GM18951 (cell line): ENCODE measurements around the gene GNAS-AS1.

Experiments
- POLR2A ChIP-seq: IDR thresholded peaks from 4 replicates; pipeline ENCODE4 v1.6.1; 2011; ENCODE audit warnings: mild to moderate bottlenecking; ENCODE audit not compliant: insufficient read length, insufficient read depth; ENCODE audit errors: extremely low read depth
- in situ Hi-C: fragments of 300-500 bp; cut with MboI; formaldehyde crosslinking; loops from one replicate; pipeline ENCODE4 v1.12.0; 2022; ENCODE audit warnings: low sequenced_read_pairs, mixed read lengths, inconsistent platforms; ENCODE audit not compliant: unreplicated experiment

The GNAS-AS1 gene

DNA sequence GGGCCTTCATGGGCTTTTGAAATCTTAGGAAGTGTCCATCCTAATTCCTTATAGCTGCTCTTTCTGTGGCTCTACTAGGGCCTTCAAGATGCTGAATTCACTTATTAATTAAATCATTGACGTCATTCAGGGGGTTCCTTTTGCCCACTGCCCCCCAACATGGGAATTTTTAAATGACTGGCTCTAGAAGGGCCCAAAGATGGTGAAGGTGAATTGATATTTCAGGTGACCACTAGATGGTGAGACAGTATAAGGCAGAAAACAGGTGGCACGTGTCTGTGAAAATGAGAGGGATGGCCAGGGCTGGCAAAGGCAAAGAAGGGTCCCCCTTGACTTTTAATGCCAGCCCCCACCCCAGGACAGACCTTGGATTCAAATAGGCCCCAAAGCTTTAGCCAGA, 13.6 kb upstream of the GNAS-AS1 start:
- TF ChIP-seq POLR2A, result no peak
- in situ Hi-C loops, result loop anchor here (25.0 kb wide), 1 partner anchor 598 kb away; no protein-coding TSS in a partner anchor

DNA sequence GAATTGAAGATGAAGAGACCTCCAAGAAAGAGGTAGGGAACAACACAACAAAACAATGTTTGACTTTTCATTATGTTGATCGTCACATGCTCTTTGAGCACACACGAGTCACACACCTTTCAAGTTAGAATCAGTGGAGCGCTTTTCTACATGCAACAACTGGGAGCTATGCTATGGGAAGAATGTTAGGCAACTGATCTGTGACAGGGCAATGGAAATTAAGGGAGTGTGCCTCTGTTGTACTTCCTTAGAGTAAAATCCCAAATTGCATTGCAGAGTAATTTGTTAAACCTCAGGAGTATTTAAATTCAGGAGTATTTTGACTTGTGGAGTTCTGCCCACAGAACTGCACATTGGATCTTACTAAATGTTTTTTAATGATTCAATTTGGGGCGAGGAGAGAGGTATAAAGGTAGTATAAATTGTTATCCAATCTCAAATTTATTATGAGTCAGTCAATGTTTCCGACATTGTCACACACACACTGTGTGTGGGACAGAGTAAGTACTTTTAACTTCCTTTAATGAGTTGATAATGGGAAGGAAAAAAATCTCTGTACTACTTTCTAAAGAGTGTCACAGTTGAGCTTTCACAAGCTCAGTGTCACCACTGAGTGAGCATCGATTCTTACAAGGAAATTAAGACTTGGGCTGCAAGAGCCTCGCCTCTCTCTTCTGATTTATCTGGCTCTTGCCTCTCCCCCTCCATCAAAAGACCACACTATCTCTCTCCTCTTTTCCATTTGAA, 12.5 kb upstream of the GNAS-AS1 start:
- in situ Hi-C loops, result loop anchor here (25.0 kb wide), 1 partner anchor 599 kb away; no protein-coding TSS in a partner anchor
- TF ChIP-seq POLR2A, result no peak

DNA sequence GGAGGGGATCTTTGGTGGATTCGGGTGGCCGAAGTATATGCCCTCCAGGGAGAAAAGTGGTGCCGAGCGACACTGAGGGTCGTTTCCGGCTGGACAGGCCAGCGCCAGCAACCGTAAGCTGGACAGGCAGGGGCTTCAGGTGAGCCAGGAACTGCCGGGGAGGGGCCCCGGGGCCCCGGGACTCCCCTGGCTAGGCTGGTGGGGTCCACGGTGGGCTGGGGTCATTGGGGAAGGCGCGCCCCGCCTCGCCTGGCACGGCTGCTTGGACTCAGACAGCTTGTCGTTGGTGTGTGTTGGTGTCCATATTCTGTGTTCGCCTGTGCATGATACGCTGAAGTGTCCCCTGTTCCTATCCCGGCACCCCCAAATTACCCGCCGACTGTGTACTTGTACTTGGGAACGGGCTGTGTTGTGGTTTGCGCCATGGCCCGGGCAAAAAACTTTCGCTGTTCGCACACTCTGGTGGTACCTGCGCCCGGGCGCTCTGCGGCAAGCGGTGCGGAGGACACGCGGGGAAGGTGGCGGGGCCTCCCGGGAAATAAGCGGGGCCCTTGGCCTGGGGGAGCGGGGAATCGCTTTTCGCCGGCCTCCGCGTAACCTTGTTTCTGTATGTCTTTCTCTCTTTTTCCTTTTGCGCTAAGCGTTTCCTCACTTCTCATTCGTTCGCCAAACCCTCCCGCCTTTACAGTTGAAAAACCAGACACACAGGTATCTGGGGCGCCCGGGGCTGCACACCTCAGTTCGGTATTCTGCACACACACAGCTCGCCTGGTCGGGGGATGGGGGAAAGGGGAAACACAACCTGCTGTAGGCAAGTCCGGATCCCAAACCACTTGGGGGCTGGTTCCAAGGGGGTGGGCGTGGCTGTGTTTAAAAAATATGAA, 5.0 kb upstream of the GNAS-AS1 start:
- no peak for TF ChIP-seq POLR2A
- in situ Hi-C loops, result loop anchor here (25.0 kb wide), 1 partner anchor 607 kb away; no protein-coding TSS in a partner anchor

DNA sequence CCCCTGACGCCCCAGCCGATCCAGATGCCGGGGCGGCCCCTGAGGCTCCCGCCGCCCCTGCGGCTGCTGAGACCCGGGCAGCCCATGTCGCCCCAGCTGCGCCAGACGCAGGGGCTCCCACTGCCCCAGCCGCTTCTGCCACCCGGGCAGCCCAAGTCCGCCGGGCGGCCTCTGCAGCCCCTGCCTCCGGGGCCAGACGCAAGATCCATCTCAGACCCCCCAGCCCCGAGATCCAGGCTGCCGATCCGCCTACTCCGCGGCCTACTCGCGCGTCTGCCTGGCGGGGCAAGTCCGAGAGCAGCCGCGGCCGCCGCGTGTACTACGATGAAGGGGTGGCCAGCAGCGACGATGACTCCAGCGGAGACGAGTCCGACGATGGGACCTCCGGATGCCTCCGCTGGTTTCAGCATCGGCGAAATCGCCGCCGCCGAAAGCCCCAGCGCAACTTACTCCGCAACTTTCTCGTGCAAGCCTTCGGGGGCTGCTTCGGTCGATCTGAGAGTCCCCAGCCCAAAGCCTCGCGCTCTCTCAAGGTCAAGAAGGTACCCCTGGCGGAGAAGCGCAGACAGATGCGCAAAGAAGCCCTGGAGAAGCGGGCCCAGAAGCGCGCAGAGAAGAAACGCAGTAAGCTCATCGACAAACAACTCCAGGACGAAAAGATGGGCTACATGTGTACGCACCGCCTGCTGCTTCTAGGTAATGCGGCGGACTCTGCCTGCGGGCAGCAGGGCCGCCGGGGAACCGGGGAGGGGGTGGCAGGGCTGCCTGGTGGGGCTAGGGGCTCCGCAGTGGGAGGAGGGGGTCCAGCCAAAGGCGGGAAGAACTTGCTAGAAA, 4.2 kb upstream of the GNAS-AS1 start:
- in situ Hi-C loops, result loop anchor here (25.0 kb wide), 1 partner anchor 607 kb away; no protein-coding TSS in a partner anchor
- TF ChIP-seq POLR2A, result no peak

DNA sequence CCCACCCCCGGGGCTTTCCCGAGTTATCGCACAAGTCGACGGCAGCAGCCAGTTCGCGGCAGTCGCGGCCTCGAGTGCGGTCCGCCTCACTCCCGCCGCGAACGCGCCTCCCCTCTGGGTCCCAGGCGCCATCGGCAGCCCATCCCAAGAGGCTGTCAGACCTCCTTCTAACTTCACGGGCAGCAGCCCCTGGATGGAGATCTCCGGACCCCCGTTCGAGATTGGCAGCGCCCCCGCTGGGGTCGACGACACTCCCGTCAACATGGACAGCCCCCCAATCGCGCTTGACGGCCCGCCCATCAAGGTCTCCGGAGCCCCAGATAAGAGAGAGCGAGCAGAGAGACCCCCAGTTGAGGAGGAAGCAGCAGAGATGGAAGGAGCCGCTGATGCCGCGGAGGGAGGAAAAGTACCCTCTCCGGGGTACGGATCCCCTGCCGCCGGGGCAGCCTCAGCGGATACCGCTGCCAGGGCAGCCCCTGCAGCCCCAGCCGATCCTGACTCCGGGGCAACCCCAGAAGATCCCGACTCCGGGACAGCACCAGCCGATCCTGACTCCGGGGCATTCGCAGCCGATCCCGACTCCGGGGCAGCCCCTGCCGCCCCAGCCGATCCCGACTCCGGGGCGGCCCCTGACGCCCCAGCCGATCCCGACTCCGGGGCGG, 3.4 kb upstream of the GNAS-AS1 start:
- TF ChIP-seq POLR2A, result no peak
- in situ Hi-C loops, result loop anchor here (25.0 kb wide), 1 partner anchor 608 kb away; no protein-coding TSS in a partner anchor

DNA sequence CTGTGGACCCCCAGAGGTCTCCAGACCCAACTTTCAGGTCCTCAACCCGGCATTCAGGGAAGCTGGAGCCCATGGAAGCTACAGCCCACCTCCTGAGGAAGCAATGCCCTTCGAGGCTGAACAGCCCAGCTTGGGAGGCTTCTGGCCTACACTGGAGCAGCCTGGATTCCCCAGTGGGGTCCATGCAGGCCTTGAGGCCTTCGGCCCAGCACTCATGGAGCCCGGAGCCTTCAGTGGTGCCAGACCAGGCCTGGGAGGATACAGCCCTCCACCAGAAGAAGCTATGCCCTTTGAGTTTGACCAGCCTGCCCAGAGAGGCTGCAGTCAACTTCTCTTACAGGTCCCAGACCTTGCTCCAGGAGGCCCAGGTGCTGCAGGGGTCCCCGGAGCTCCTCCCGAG, 2.8 kb upstream of the GNAS-AS1 start:
- in situ Hi-C loops, result loop anchor here (25.0 kb wide), 1 partner anchor 609 kb away; no protein-coding TSS in a partner anchor
- TF ChIP-seq POLR2A, result no peak

DNA sequence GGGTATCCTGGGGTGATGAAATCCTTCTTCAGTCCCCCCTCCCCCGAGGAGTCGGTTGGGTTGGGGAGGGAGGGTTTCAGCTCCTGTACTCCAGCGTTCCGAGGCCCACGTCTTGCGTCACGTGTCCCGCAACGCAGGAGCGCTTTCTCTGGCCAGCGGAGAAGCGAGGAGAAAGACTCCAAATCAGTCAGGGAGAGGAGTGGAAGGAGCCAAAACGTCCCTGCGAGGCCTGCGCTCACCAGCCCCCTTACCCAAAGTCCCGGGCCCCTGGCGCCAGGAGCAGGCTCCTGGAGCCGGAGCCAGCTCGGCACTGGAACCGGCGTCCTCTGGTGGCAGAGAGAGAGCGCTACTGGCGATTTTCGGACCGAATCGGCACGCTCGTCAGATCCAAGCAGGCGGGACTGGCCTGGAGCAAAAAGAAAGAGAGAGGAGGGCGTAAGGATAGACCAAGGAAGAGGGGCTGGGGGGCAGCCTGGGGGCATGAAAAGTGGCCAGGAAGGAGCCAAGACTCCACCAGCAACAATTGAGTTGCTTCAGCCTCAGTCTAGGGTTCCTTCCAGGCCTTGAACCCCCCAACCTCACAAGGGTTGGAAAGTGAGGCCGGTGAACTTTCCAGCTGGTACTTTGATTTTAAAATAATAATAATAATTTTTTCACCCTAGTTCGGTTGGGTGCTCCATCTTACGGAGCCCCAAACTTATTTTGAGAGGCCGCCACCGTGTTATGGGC, 2.0 kb upstream of the GNAS-AS1 start, which contains the start of gene GNAS:
GNAS (plus strand) TSS at position 174 of the 729 bp plus-strand sequence.
- TF ChIP-seq POLR2A, result no peak
- in situ Hi-C loops, result loop anchor here (25.0 kb wide), 1 partner anchor 610 kb away; no protein-coding TSS in a partner anchor

DNA sequence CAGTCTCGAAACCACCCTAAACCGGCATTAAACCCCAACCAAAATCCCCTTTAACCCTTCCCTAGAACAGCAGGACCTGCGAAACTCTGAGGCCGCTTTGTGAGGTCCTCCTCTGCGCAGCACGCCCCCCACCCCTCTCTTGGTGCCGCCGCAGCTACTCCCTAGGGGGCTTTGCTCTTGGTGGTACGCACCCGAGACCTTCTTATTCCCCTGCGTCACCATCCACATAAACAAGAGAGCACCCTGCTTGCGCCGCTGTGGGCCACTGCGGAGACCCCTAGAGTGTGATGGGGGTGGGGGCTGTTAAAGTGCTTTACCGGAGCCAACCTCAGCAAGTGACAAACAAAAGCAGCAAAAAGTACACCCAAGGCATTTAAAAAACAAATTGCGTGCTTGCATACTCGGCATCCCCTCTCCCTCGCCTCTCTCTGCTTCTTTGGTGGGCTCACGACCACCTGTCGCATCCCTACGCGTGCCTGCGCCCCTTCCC, 1.3 kb upstream of the GNAS-AS1 start:
- in situ Hi-C loops, result loop anchor here (25.0 kb wide), 1 partner anchor 610 kb away; no protein-coding TSS in a partner anchor
- TF ChIP-seq POLR2A, result no peak

DNA sequence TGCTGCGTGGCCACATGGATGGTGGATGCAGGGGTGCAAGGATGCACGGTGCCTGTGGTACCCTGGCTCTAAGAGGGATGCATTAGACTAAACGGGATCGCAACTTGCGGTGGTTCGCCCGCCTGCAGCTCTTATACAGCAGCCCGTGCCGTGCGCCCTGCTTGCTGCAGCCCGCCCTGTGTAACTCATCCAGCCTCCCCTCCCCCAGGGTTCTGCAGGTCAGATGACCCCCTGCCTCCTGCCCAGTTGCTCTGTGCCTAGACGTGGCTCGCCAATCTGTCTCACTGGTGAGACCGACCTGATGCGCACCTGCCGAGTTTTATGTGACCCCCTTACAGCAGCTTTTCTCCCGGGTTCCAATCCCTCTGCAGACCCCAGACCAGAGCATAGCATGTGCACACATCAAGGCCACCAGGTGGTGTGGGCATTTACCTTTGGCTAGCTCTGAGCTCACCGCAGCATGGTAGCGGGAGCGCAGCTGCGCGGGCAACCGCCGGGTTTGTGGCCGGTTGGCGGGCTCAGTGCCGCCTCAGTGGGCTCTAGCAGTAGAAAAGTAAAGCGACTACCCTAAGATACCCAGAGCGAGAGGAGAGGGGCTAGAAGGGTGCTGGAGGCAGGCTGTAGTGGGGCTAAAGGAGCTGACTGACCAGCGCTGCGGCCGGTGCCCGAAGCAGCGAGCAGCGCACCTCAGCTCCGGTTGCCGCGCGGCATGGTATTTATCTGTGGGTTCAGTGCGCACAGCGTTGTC, 693 bp upstream of the GNAS-AS1 start:
- in situ Hi-C loops, result loop anchor here (25.0 kb wide), 1 partner anchor 611 kb away; no protein-coding TSS in a partner anchor
- TF ChIP-seq POLR2A, result no peak

DNA sequence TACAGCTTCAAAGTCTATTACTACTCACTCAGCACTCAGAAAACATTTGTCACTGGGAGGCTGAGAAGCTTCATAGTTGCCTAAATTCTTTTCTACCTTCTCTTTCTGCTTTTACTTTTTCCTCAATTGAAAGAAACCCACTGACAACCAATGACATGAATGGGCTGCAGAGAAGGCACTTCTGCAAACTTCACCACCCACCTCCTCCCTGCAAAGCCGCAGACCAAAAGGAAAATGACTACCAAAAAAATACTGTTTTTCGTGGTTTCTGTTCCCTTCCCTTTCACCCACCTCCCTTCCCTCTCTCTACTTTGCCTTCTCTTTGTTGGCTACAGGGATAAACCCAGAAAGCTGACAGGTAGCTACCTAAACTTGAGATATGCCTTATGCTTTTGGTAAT, 3.2 kb downstream of the GNAS-AS1 start:
- in situ Hi-C loops, result no loop called here
- no peak for TF ChIP-seq POLR2A

DNA sequence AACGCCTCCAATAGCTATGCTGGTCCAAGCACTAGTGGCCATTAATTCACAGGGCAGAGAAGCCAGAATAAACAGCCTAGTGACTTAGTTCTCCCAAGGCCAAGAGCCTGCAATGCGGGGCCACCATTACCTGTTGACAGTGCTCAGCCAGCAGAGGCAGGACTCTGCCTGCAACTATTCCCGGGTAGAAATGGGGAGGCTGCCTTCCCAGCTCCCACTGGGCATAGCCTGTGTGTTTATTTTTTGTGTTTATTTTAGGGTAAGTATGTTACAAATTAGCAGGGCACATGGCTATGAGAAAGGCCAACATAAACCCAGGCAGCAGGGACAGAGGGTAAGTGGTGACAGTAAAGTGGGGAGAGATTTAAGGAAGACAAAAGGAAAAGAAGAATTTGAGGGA, 5.0 kb downstream of the GNAS-AS1 start:
- no peak for TF ChIP-seq POLR2A
- in situ Hi-C loops, result no loop called here

DNA sequence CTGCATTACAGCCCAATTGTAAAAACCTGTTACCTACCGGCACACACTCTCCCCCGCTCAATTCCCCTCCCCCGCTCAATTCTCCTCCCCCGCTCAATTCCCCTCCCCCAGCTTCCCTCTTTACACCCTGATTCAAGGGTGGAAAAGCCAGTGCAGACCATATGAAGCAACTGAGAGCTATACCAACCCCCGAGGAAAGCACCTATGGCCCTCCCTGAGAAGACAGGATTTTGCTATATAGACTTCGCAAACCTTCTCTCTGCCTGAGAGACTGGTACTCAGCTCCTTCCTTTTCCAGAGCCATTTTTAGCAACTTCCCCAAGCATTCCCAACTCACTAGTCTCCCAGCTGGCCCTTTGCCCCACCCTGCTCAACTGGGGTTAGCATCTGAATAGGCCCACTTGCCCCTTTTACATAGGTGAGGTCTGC, 7.6 kb downstream of the GNAS-AS1 start:
- in situ Hi-C loops, result no loop called here
- TF ChIP-seq POLR2A, result no peak
